ENCODE results near the gene PROK2.

The PROK2 gene

GRCh38 chr3:71732637-71733036 is 52.3 kb downstream of the PROK2 start:
- no peak for DNase-seq

GRCh38 chr3:71728632-71729342 is 56.2 kb downstream of the PROK2 start:
- peak; percentile 39 for DNase-seq

DNA sequence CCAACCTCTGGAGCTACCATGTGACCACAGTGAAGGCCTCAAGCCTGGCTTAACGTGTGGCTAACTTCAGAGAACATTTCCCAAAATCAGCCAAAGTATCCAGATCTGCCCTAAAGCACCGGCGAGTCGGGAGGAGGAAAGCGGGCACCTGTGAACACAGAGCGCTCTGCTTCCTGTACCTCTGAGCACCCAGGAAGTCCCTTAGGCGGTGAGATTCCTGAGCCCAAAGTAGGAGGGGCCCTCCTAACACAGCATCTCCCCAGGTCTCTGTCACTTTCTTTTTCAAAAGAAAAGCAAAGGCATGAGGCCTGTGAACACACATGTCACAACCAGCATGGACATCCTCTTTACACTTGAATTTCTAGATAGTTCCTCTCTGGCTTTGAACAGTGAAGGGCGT is 58.8 kb downstream of the PROK2 start:
- DNase-seq = peak; percentile 17

GRCh38 chr3:71725271-71725991 is 59.5 kb downstream of the PROK2 start, which contains the start of gene EIF4E3:
EIF4E3 (minus strand) TSS chr3:71725402; CDS start chr3:71725367, 35 bp downstream.
- DNase-seq = peak; percentile 93

GRCh38 chr3:71724584-71725270 is 60.2 kb downstream of the PROK2 start:
- peak; percentile 78 for DNase-seq

DNA sequence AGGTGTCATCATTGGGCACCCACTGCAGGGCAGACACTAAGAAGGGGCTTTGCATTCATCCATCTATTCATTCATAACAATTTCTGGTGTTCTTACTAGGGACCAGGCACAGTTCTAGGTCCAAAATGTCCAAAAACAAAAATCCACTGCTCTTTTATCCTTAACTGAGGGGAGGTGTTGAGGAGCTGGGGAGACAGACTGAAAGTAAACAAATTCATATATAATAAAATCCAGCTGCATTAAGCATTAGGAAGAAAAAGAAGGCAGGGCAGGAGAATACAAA is 60.8 kb downstream of the PROK2 start:
- no peak for DNase-seq

DNA sequence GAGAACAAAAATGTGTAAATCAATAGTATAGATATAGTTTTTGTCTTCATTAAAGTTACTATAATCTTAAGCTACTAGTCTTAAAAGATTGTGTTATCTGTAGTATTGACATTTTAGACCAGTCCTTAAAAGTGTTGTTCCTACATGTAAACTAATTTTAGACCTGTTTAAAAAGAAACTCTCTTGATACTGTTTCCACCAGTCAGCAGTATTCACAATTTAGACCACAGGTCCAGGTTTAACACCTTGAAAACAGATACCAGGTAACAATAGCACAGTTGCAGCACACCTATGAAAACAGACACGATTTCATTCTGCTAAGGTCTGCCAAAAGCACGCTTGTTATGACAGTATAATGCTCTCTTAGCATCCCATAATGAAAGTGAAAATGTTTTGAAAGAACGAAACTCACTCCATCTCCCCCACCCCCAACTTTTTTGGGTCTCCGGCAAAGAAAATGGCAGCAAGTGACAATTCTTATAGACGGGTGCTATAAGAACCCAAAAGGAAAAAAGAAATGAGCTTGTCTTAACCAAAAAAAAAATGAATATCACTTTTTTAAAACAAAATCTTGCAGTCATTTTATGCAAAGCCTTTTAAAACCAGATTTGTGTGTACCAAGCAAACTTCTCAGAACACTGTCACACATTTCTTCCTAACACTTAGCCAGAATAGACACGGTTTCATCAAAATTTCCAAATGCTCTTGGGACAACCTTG is 61.3 kb downstream of the PROK2 start:
- no peak for DNase-seq

DNA sequence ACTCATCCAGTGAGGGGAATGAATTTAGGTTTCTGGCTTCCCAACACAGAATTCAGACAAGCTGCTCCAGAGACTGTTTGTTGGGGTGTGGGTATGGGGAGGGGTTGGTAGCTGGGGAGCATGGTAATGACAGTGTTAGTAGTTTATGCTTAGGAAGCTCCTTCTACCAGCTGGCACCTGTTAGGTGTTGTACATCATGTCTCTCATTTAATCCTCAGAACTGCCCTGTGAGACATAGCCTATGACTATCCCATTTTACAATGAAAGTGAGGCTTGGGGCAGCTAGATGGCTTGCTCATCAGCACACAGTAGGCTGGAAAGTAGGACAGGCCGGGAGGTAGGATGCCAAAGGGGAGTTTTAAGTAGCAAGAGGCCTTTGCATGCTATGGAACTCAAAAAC is 62.3 kb downstream of the PROK2 start:
- no peak for DNase-seq
